Smooth muscle cell (in vitro differentiated cells): ENCODE measurements around the gene OR2AG1. TPM values are rescaled to one million over a fixed set of nuclear protein-coding genes. Genes with fewer than 3 reads are reported as not detected.

Source experiments
- DNase-seq: peaks from one replicate; lab custom pipeline; 2025; ENCODE audit not compliant: unreplicated experiment; lab: John Stamatoyannopoulos, UW
- H2AFZ ChIP-seq: fragments of 200-600 bp; sonication (generic); 2 replicates; pipeline ENCODE4 v1.6.0; 2016; ENCODE audit warnings: antibody characterized with exemption, low read depth, mild to moderate bottlenecking
- H3F3A ChIP-seq: fragments of 200-600 bp; sonication (generic); 2 replicates; pipeline ENCODE4 v1.6.0; 2017; ENCODE audit warnings: antibody characterized with exemption, low read depth
- H3K27ac ChIP-seq: fragments of 200-600 bp; sonication (generic); 2 replicates; pipeline ENCODE4 v1.5.1; 2016; ENCODE audit warnings: low read depth, mild to moderate bottlenecking
- H3K27me3 ChIP-seq: fragments of 200-600 bp; sonication (generic); 2 replicates; pipeline ENCODE4 v1.6.1; 2016; ENCODE audit warnings: low read depth, mild to moderate bottlenecking
- H3K36me3 ChIP-seq: fragments of 200-600 bp; sonication (generic); 2 replicates; pipeline ENCODE4 v1.5.1; 2016; ENCODE audit warnings: low read depth
- H3K4me1 ChIP-seq: fragments of 200-600 bp; sonication (generic); 2 replicates; pipeline ENCODE4 v1.5.1; 2016; ENCODE audit warnings: low read depth
- H3K4me2 ChIP-seq: fragments of 200-600 bp; sonication (generic); 2 replicates; pipeline ENCODE4 v1.6.0; 2016; ENCODE audit warnings: mild to moderate bottlenecking
- H3K4me3 ChIP-seq: fragments of 200-600 bp; sonication (generic); 2 replicates; pipeline ENCODE4 v1.5.1; 2016; ENCODE audit warnings: mild to moderate bottlenecking
- H3K79me2 ChIP-seq: fragments of 200-600 bp; sonication (generic); 2 replicates; pipeline ENCODE4 v1.6.0; 2016; ENCODE audit warnings: low read depth, mild to moderate bottlenecking
- H3K9ac ChIP-seq: fragments of 200-600 bp; sonication (generic); 2 replicates; pipeline ENCODE4 v1.6.0; 2016; ENCODE audit warnings: low read depth
- H3K9me3 ChIP-seq: fragments of 200-600 bp; sonication (generic); replicated peaks from 2 replicates; pipeline ENCODE4 v1.5.1; 2016; ENCODE audit warnings: low read depth
- H4K20me1 ChIP-seq: fragments of 200-600 bp; sonication (generic); 2 replicates; pipeline ENCODE4 v1.6.0; 2016; ENCODE audit warnings: low read depth
- WGBS: methylation state at CpG from one replicate; pipeline ENCODE4 v1.1.7; 2016; ENCODE audit warnings: low lambda C conversion rate; 5-methylcytosine and 5-hydroxymethylcytosine counted together
- polyA plus RNA-seq: library from polyadenylated mRNA; unstranded; fragments of >200 nt; fragmentation: Nextera tagmentation; extraction: Ambion mirVana; gene quantifications from 2 replicates; pipeline ENCODE4 v1.2.1, GENCODE V29; 2016
- total RNA-seq: library from RNA; depleted of rRNA; stranded (reverse); fragments of >200 nt; gene quantifications from 2 replicates; pipeline ENCODE4 v1.2.3, GENCODE V29; 2014
- TF ChIP-seq, protein P1 (sequence below): fragments of 200-600 bp; sonication (generic); IDR thresholded peaks from 2 replicates; pipeline ENCODE4 v1.5.1; 2017; ENCODE audit warnings: borderline replicate concordance, mild to moderate bottlenecking, antibody characterized with exemption; ENCODE audit not compliant: insufficient read depth, poor library complexity, severe bottlenecking

OR2AG1 gene
- total RNA-seq (not detected in 2 replicates), polyA plus RNA-seq (not detected in 2 replicates)

GRCh38 chr11:6782720-6783119 lies at the start of gene OR2AG1:
Gene OR2AG1, plus strand, starts transcription at chr11:6783020. Its CDS starts 2,018 bp downstream, at chr11:6785038.
- H3K27me3 ChIP-seq = no peaks in the 10 kb centered on the region
- WGBS = 95% methylated on average over 2 of the region's 2 CpGs
- H4K20me1 ChIP-seq = no peaks in the 10 kb centered on the region
- TF ChIP-seq, protein P1, sequence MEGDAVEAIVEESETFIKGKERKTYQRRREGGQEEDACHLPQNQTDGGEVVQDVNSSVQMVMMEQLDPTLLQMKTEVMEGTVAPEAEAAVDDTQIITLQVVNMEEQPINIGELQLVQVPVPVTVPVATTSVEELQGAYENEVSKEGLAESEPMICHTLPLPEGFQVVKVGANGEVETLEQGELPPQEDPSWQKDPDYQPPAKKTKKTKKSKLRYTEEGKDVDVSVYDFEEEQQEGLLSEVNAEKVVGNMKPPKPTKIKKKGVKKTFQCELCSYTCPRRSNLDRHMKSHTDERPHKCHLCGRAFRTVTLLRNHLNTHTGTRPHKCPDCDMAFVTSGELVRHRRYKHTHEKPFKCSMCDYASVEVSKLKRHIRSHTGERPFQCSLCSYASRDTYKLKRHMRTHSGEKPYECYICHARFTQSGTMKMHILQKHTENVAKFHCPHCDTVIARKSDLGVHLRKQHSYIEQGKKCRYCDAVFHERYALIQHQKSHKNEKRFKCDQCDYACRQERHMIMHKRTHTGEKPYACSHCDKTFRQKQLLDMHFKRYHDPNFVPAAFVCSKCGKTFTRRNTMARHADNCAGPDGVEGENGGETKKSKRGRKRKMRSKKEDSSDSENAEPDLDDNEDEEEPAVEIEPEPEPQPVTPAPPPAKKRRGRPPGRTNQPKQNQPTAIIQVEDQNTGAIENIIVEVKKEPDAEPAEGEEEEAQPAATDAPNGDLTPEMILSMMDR = no peak
- H3K9ac ChIP-seq = no peak within 1 kb of the TSS
- H3K27ac ChIP-seq = no peak within 1 kb of the TSS
- H2AFZ ChIP-seq = no peak within 1 kb of the TSS
- no peak within 1 kb of the TSS for H3K4me2 ChIP-seq
- H3K4me1 ChIP-seq = no peaks in the 10 kb centered on the region
- H3K4me3 ChIP-seq = no peak within 1 kb of the TSS
- no peaks in the 10 kb centered on the region for H3K9me3 ChIP-seq
- H3F3A ChIP-seq = no peaks in the 10 kb centered on the region
- no peaks in the 10 kb centered on the region for H3K79me2 ChIP-seq
- no peaks in the 10 kb centered on the region for H3K36me3 ChIP-seq
- no peak for DNase-seq

DNA sequence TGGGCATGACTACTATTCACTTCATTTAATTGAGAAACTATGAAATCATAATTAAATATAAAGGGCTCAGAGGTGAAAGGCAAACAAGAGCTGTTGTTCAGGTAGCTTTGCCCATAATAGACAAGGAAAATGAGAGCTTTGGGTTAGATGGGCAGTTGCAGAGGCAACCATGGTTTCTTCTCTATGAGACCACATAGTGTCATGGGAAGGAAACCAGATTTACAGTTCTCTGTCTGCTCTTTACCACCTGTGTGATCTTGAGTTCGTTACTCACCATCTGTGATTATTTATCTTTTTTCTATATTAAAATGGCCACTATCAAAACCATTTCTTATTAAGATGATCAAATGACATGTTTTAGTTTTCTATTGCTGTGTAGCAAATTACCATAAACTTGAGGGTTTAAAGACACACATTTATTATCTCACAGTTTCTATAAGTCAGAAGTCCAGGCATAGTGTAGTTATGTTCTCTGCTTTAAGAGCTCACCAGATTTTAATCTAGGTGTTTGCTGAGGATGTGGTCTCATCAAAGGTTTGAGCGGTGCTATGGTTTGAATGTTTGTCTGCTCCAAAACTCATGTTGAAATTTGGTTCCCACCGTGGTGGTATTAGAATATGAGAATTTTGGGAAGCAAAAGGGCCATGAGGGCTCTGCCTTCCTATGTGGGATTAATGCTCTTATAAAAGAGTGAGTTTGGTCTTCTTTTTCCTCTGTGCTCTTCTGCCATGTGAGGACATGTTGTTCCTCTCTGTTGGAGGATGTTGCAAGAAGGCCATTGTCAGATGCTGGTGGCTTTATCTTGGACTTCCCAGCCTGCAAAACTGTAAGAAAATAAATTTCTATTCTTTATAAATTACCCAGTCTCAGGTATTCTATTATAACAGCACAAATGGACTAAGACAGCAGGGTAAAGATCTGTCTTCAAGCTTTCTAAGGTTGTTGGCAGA lies 49.2 kb upstream of the OR2AG1 start:
- Histone ChIP-seq H3K27me3 (no peaks in the 10 kb centered on the region), H3K36me3 (no peaks in the 10 kb centered on the region), H3K9ac (no peak overlapping the region), H4K20me1 (no peaks in the 10 kb centered on the region), H3K4me3 (no peak overlapping the region), H3K4me1 (no peaks in the 10 kb centered on the region), H3K4me2 (no peak overlapping the region), H3F3A (no peaks in the 10 kb centered on the region), H2AFZ (no peak overlapping the region), H3K9me3 (no peaks in the 10 kb centered on the region), H3K79me2 (no peaks in the 10 kb centered on the region), H3K27ac (no peak overlapping the region)
- TF ChIP-seq, protein P1 = no peak
- DNase-seq = no peak
- 95% methylated on average over 3 of the region's 3 CpGs for WGBS

- DNase-seq = no peak
- H3K4me2 ChIP-seq = no peak overlapping the region
- TF ChIP-seq, protein P1 = no peak
- no peaks in the 10 kb centered on the region for H3K27me3 ChIP-seq
- no peaks in the 10 kb centered on the region for H3K9me3 ChIP-seq
- no peak overlapping the region for H3K9ac ChIP-seq
- no peaks in the 10 kb centered on the region for H3F3A ChIP-seq
- H4K20me1 ChIP-seq = no peaks in the 10 kb centered on the region
- H3K4me1 ChIP-seq = no peaks in the 10 kb centered on the region
- no peak overlapping the region for H2AFZ ChIP-seq
- H3K4me3 ChIP-seq = no peak overlapping the region
- no peaks in the 10 kb centered on the region for H3K79me2 ChIP-seq
- 81% methylated on average over 3 of the region's 3 CpGs for WGBS
- H3K27ac ChIP-seq = no peak overlapping the region
- no peaks in the 10 kb centered on the region for H3K36me3 ChIP-seq
Observed at GRCh38 chr11:6734616-6735015, 48.2 kb upstream of the OR2AG1 start.
